ENCODE data around the gene SH3PXD2A.

The SH3PXD2A gene

DNA sequence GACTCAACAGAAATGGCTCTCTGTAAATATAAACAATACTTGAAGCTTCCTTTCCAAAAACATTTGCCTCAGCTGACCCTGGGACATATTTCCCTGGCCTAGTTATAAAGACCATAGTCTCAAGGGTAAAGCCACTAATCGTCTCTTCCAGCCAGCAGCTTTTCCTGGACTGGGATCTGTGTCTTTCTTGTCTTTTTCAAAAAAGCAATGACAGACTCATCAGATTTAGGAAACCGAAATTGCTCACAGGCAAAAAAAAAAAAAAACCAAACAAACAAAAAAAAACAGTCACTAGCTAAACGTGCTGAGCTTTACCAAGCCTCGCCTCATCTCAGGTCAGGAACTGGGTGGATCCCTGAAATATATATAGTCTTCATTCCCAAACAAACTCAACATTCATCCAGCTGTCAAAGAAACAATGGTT is 39.1 kb upstream of the SH3PXD2A start:
- Histone ChIP-seq H3K4me3 (ENCODE audit: control insufficient read depth in 1 of 7, extremely low read depth in 1 of 7, insufficient read depth in 4 of 7, low read depth in 2 of 7, low read length in 6 of 7) (no peak overlapping the region), H3K27me3 (replicated peaks in 2 of 5; ENCODE audit: control insufficient read depth in 4 of 5, insufficient read depth in 5 of 5, low read length in 4 of 5) (no peaks in the 10 kb centered on the region), H3K4me1 (ENCODE audit: control extremely low read depth in 1 of 4, control insufficient read depth in 4 of 4, insufficient read depth in 4 of 4, low read length in 3 of 4) (peaks cover 0 to 12% (median 5%) of the 10 kb centered on the region in 4 experiments), H3K36me3 (ENCODE audit: control insufficient read depth in 4 of 4, insufficient read depth in 4 of 4, low read length in 3 of 4) (peaks cover 15 to 80% (median 53%) of the 10 kb centered on the region in 4 experiments), H3K9me3 (ENCODE audit: control extremely low read depth in 1 of 5, control insufficient read depth in 4 of 5, insufficient read depth in 2 of 5, low read depth in 1 of 5, low read length in 4 of 5) (no peaks in the 10 kb centered on the region), H3K27ac (ENCODE audit: insufficient read depth in 1 of 2, low read depth in 1 of 2, low read length in 2 of 2, poor library complexity in 1 of 2, severe bottlenecking in 2 of 2) (no peak overlapping the region)
- POLR2A ChIA-PET, result no interaction called here
- 80% methylated on average over 4 of the region's 4 CpGs for WGBS (ENCODE audit: insufficient coverage)
- no peak for DNase-seq
- CTCF ChIA-PET, result interaction anchor here (0.6 to 2.0 kb wide), 5 partner anchors 10 to 89 kb away, joined by 3 to 11 read pairs (median 5); no protein-coding TSS in a partner anchor

DNA sequence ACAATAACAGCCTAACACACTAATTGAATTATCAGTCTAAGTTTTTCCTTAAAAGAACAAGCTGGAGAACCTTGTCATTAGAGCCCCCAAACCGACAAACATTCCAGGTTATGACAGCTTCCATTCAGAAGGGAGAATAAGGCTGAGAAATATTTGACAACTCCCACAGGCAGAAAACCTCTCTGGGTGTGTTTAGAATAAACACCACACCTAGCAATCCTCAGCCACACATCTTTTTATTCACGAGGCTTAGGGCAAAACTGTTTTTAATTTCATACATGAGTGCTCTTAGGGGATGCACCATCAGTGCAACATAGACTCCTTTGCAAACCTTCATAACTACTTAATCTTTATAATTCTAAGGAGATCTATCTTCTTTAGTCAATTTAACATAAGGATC is 38.4 kb upstream of the SH3PXD2A start:
- ChIA-PET POLR2A (no interaction called here), CTCF (interaction anchor here (1.2 to 2.0 kb wide), 4 partner anchors 9 to 74 kb away, joined by 4 to 11 read pairs (median 6); no protein-coding TSS in a partner anchor)
- DNase-seq, result no peak
- Histone ChIP-seq H3K27me3 (replicated peaks in 2 of 5; ENCODE audit: control insufficient read depth in 4 of 5, insufficient read depth in 5 of 5, low read length in 4 of 5) (no peaks in the 10 kb centered on the region), H3K36me3 (ENCODE audit: control insufficient read depth in 4 of 4, insufficient read depth in 4 of 4, low read length in 3 of 4) (peaks cover 12 to 77% (median 51%) of the 10 kb centered on the region in 4 experiments), H3K27ac (ENCODE audit: insufficient read depth in 1 of 2, low read depth in 1 of 2, low read length in 2 of 2, poor library complexity in 1 of 2, severe bottlenecking in 2 of 2) (no peak overlapping the region), H3K4me3 (ENCODE audit: control insufficient read depth in 1 of 7, extremely low read depth in 1 of 7, insufficient read depth in 4 of 7, low read depth in 2 of 7, low read length in 6 of 7) (no peak overlapping the region), H3K9me3 (ENCODE audit: control extremely low read depth in 1 of 5, control insufficient read depth in 4 of 5, insufficient read depth in 2 of 5, low read depth in 1 of 5, low read length in 4 of 5) (no peaks in the 10 kb centered on the region), H3K4me1 (ENCODE audit: control extremely low read depth in 1 of 4, control insufficient read depth in 4 of 4, insufficient read depth in 4 of 4, low read length in 3 of 4) (peaks cover 0 to 12% (median 5%) of the 10 kb centered on the region in 4 experiments)
- 100% methylated on average over 1 of the region's 2 CpGs for WGBS (ENCODE audit: insufficient coverage)

DNA sequence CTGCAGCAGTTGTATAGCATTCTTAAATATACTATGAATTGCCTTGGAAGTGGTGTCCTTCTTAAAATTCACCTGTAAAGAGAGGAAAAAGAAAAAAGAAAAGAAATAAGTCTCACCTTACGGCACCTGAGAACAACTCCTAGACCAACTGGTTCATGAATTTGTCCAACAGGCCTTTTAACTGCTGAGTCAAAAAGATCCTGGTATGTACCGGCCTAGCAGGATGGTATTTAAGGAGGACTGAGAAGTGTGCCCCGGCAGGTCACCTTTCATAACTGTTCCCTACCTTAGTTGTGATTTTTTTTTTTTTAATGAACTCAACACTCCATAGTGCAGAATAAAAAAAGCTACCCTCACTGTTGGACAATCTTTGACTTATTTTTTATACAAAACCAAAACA is 36.8 kb upstream of the SH3PXD2A start:
- no peak for DNase-seq
- peaks cover 15 to 74% (median 51%) of the 10 kb centered on the region in 4 experiments for H3K36me3 ChIP-seq (ENCODE audit: control insufficient read depth in 4 of 4, insufficient read depth in 4 of 4, low read length in 3 of 4)
- ChIA-PET CTCF (no interaction called here), POLR2A (no interaction called here)
- WGBS (ENCODE audit: insufficient coverage), result 85% methylated on average over 2 of the region's 3 CpGs
- no peak overlapping the region for H3K4me3 ChIP-seq (ENCODE audit: control insufficient read depth in 1 of 7, extremely low read depth in 1 of 7, insufficient read depth in 4 of 7, low read depth in 2 of 7, low read length in 6 of 7)
- peaks cover 0 to 12% (median 5%) of the 10 kb centered on the region in 4 experiments for H3K4me1 ChIP-seq (ENCODE audit: control extremely low read depth in 1 of 4, control insufficient read depth in 4 of 4, insufficient read depth in 4 of 4, low read length in 3 of 4)
- peak overlapping the region in 1 of 2 experiments; percentile 32 for H3K27ac ChIP-seq (ENCODE audit: insufficient read depth in 1 of 2, low read depth in 1 of 2, low read length in 2 of 2, poor library complexity in 1 of 2, severe bottlenecking in 2 of 2)
- no peaks in the 10 kb centered on the region for H3K9me3 ChIP-seq (ENCODE audit: control extremely low read depth in 1 of 5, control insufficient read depth in 4 of 5, insufficient read depth in 2 of 5, low read depth in 1 of 5, low read length in 4 of 5)
- H3K27me3 ChIP-seq (replicated peaks in 2 of 5; ENCODE audit: control insufficient read depth in 4 of 5, insufficient read depth in 5 of 5, low read length in 4 of 5), result no peaks in the 10 kb centered on the region

DNA sequence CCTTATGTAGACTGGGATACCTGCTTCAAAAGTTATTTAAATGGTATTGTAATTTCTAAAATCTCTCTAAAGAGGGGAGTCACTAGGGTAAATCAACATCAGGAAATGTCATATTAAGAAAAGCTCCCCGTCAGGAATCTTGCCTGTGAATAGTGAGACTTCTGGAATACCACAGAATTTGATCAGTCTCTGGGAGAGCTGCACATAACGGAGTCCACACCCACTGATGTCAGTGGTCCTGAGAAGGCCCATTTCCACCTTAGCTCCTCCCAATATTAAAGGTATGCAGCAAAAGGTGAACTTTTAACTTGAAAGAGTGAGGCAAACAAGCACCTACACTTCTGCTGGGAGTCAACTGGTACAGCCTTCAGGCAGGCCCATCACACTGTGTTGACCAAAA is 35.3 kb upstream of the SH3PXD2A start:
- no peaks in the 10 kb centered on the region for H3K27me3 ChIP-seq (replicated peaks in 2 of 5; ENCODE audit: control insufficient read depth in 4 of 5, insufficient read depth in 5 of 5, low read length in 4 of 5)
- no peaks in the 10 kb centered on the region for H3K9me3 ChIP-seq (ENCODE audit: control extremely low read depth in 1 of 5, control insufficient read depth in 4 of 5, insufficient read depth in 2 of 5, low read depth in 1 of 5, low read length in 4 of 5)
- H3K36me3 ChIP-seq (ENCODE audit: control insufficient read depth in 4 of 4, insufficient read depth in 4 of 4, low read length in 3 of 4), result peaks cover 21 to 75% (median 48%) of the 10 kb centered on the region in 4 experiments
- POLR2A ChIA-PET, result interaction anchor here (0.7 kb wide), 1 partner anchor 28 kb away, joined by 4 read pairs; no protein-coding TSS in a partner anchor
- H3K27ac ChIP-seq (ENCODE audit: insufficient read depth in 1 of 2, low read depth in 1 of 2, low read length in 2 of 2, poor library complexity in 1 of 2, severe bottlenecking in 2 of 2), result peak overlapping the region in 1 of 2 experiments; percentile 8
- WGBS (ENCODE audit: insufficient coverage), result 92% methylated on average over 1 of the region's 2 CpGs
- no peak overlapping the region for H3K4me3 ChIP-seq (ENCODE audit: control insufficient read depth in 1 of 7, extremely low read depth in 1 of 7, insufficient read depth in 4 of 7, low read depth in 2 of 7, low read length in 6 of 7)
- no peak for DNase-seq
- CTCF ChIA-PET, result interaction anchor here (0.6 to 3.8 kb wide), 16 partner anchors 8 to 383 kb away, joined by 3 to 23 read pairs (median 4); no protein-coding TSS in a partner anchor
- peaks cover 0 to 10% (median 4%) of the 10 kb centered on the region in 4 experiments for H3K4me1 ChIP-seq (ENCODE audit: control extremely low read depth in 1 of 4, control insufficient read depth in 4 of 4, insufficient read depth in 4 of 4, low read length in 3 of 4)

DNA sequence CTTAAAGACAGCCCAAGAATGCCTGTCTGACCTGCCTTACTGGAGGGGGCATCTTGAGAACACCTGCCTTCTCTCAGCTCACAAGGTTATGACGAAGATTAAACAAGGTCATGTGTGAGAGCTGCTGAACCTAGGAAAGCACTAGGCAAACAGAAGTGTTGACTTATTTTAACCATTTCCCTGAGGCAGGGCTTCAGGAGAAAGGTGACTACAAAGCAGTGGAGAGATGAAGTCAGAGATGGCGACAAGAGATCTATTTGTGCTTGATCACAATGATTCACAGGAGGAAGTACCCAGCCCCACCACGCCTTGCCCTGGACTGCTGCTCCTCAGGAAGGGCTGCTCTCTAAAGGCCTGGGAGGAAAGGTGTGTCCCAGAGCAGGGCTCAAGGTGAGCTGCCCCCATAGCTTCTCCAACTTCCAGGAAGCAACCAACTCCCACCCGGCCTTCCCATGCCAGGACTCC is 34.9 kb upstream of the SH3PXD2A start:
- ChIA-PET POLR2A (interaction anchor here (0.7 kb wide), 1 partner anchor 28 kb away, joined by 4 read pairs; no protein-coding TSS in a partner anchor), CTCF (interaction anchor here (0.6 to 3.8 kb wide), 18 partner anchors 9 to 384 kb away, joined by 3 to 23 read pairs (median 4); no protein-coding TSS in a partner anchor)
- no peaks in the 10 kb centered on the region for H3K9me3 ChIP-seq (ENCODE audit: control extremely low read depth in 1 of 5, control insufficient read depth in 4 of 5, insufficient read depth in 2 of 5, low read depth in 1 of 5, low read length in 4 of 5)
- WGBS (ENCODE audit: insufficient coverage), result 92% methylated on average over 3 of the region's 4 CpGs
- peak overlapping the region in 1 of 2 experiments; percentile 8 for H3K27ac ChIP-seq (ENCODE audit: insufficient read depth in 1 of 2, low read depth in 1 of 2, low read length in 2 of 2, poor library complexity in 1 of 2, severe bottlenecking in 2 of 2)
- no peaks in the 10 kb centered on the region for H3K27me3 ChIP-seq (replicated peaks in 2 of 5; ENCODE audit: control insufficient read depth in 4 of 5, insufficient read depth in 5 of 5, low read length in 4 of 5)
- peaks cover 18 to 75% (median 50%) of the 10 kb centered on the region in 4 experiments for H3K36me3 ChIP-seq (ENCODE audit: control insufficient read depth in 4 of 4, insufficient read depth in 4 of 4, low read length in 3 of 4)
- DNase-seq, result no peak
- H3K4me3 ChIP-seq (ENCODE audit: control insufficient read depth in 1 of 7, extremely low read depth in 1 of 7, insufficient read depth in 4 of 7, low read depth in 2 of 7, low read length in 6 of 7), result no peak overlapping the region
- peaks cover 0 to 7% (median 2%) of the 10 kb centered on the region in 4 experiments for H3K4me1 ChIP-seq (ENCODE audit: control extremely low read depth in 1 of 4, control insufficient read depth in 4 of 4, insufficient read depth in 4 of 4, low read length in 3 of 4)

DNA sequence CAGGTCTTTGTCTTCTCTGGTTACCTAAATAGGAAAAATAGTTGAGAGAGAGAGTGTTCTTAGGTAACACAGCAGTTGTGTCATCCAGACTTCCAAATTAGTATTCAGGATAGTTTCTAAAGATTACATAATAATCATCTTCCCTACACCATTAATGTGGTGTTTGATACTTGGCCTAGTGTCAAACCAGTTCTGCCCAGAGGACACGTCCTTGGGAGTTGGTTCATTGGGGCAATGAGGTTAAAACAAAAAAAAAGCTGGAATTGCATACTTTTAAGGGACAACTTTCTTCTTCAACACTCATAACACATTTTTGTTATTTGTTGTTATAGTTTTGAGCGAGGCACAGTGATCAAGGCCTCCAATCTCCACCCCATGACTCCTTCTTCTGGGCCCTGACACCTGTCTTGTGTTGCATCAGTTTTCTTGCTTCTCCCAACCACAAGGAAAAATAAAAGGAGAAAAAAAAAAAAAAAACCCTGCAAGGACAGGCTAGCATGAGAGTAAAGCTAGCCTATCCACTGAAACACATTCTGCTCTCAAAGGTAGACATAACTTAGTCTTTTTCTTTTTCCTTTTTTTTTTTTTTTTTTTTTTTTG is 33.8 kb upstream of the SH3PXD2A start:
- Histone ChIP-seq H3K36me3 (ENCODE audit: control insufficient read depth in 4 of 4, insufficient read depth in 4 of 4, low read length in 3 of 4) (peaks cover 21 to 82% (median 51%) of the 10 kb centered on the region in 4 experiments), H3K27me3 (replicated peaks in 2 of 5; ENCODE audit: control insufficient read depth in 4 of 5, insufficient read depth in 5 of 5, low read length in 4 of 5) (no peaks in the 10 kb centered on the region), H3K9me3 (ENCODE audit: control extremely low read depth in 1 of 5, control insufficient read depth in 4 of 5, insufficient read depth in 2 of 5, low read depth in 1 of 5, low read length in 4 of 5) (no peaks in the 10 kb centered on the region), H3K4me1 (ENCODE audit: control extremely low read depth in 1 of 4, control insufficient read depth in 4 of 4, insufficient read depth in 4 of 4, low read length in 3 of 4) (peaks cover 0 to 7% (median 1%) of the 10 kb centered on the region in 4 experiments), H3K4me3 (ENCODE audit: control insufficient read depth in 1 of 7, extremely low read depth in 1 of 7, insufficient read depth in 4 of 7, low read depth in 2 of 7, low read length in 6 of 7) (no peak overlapping the region), H3K27ac (ENCODE audit: insufficient read depth in 1 of 2, low read depth in 1 of 2, low read length in 2 of 2, poor library complexity in 1 of 2, severe bottlenecking in 2 of 2) (no peak overlapping the region)
- ChIA-PET CTCF (interaction anchor here (0.7 to 3.8 kb wide), 9 partner anchors 10 to 234 kb away, joined by 3 to 23 read pairs (median 5); no protein-coding TSS in a partner anchor), POLR2A (no interaction called here)
- no CpG with 5 or more reads among the region's 2 CpGs for WGBS (ENCODE audit: insufficient coverage)
- DNase-seq, result no peak

All from common myeloid progenitor, CD34-positive (primary cell).